Measurements from ENCODE around the gene PLXNB2.

PLXNB2 gene

GRCh38 chr22:50262460-50262911 is 45.0 kb downstream of the PLXNB2 start:
- no peak for DNase-seq

- peak; percentile 20 to 22 for DNase-seq
Observed at GRCh38 chr22:50261615-50262459, 45.6 kb downstream of the PLXNB2 start, which contains the start of gene MAPK12. Gene MAPK12 (minus strand): TSS chr22:50261683. CDS start chr22:50261509, 174 bp downstream.

GRCh38 chr22:50260801-50261614 is 46.4 kb downstream of the PLXNB2 start:
- peak; percentile 29 to 40 for DNase-seq

GRCh38 chr22:50260434-50260800 is 47.0 kb downstream of the PLXNB2 start:
- no peak for DNase-seq

- no peak for DNase-seq
Observed at GRCh38 chr22:50259302-50259701, 48.1 kb downstream of the PLXNB2 start.

GRCh38 chr22:50258361-50259292 is 48.8 kb downstream of the PLXNB2 start:
- no peak for DNase-seq

- DNase-seq = no peak
Observed at GRCh38 chr22:50257451-50258360, 49.7 kb downstream of the PLXNB2 start.

- DNase-seq = no peak
Observed at GRCh38 chr22:50257041-50257440, 50.4 kb downstream of the PLXNB2 start.

- no peak for DNase-seq
Observed at GRCh38 chr22:50256258-50256862, 51.1 kb downstream of the PLXNB2 start.

- no peak for DNase-seq
Observed at GRCh38 chr22:50255607-50256006, 51.8 kb downstream of the PLXNB2 start.

GRCh38 chr22:50255099-50255498 is 52.3 kb downstream of the PLXNB2 start:
- DNase-seq = no peak

GRCh38 chr22:50253941-50254340 is 53.5 kb downstream of the PLXNB2 start:
- no peak for DNase-seq

GRCh38 chr22:50253046-50253915 is 54.2 kb downstream of the PLXNB2 start:
- DNase-seq = no peak

- peak; percentile 52 to 76 for DNase-seq
Observed at GRCh38 chr22:50252082-50253045, 55.1 kb downstream of the PLXNB2 start.

GRCh38 chr22:50251477-50252081 is 55.9 kb downstream of the PLXNB2 start:
- no peak for DNase-seq

- DNase-seq = peak; percentile 69 to 73
Observed at GRCh38 chr22:50250555-50251476, 56.6 kb downstream of the PLXNB2 start, which contains the start of gene HDAC10. Gene HDAC10 (minus strand): TSS chr22:50251265. CDS start chr22:50251032, 233 bp downstream.

- no peak for DNase-seq
Observed at GRCh38 chr22:50250249-50250554, 57.2 kb downstream of the PLXNB2 start.

All from Kasumi-1 (cell line).